ENCODE data around the gene FXYD1. TPM values are rescaled to one million over a fixed set of nuclear protein-coding genes. Genes with fewer than 3 reads are reported as not detected.
A peak's percentile ranks its signal among the peaks of the same experiment; 100 is the strongest.

The FXYD1 gene
- total and polyA plus RNA-seq, 2 experiments from 2014 or later: 1.5 to 26.8 TPM

DNA sequence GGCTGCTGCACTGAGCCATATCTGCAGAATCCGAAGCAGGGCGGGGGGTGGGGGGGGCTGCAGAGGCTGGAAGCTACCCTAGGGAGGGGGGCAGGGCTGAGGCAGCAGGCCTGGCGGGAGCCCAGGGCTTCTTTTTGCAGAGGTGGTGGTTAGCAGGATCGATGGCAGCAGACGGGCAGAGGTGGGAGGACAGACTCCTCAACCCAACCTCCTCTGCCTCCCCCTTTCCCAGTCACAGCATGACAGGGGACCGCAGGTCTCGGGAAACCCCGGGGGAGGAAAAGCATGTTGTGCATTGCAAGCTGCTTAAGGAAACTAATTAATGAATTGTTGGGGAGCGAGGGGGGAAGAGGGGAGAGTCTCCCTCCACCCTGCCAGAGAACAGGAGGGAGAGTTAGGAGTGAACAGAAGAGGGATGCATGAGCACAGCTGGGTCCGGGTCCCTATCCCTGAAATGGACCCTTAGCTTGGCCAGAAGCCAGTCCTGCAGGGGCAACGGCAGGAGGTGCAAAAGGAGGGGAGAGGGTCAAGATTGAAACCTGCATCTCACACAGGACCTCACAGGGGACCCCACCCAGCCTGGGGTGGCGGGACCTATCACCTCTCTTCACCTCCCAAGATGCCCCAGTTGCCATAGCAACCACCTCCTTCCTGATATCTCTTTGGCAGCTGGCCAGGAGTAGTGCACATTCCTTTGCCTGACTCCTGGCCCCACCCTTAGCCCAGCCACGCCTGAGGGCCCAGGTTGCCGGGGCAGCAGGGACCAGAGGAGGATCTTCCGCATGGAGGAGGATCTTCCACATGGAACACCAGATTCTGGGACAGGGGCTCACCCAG, 6.2 kb downstream of the FXYD1 start:
- 0 out of 2 replicates have a peak, but pooled peaks cover 4% of the 10 kb centered on the region for H4K20me1 ChIP-seq (replicated peaks; ENCODE audit: insufficient read depth)
- H3K27ac Mint-ChIP-seq: no peak overlapping the region
- H3K27me3 ChIP-seq (ENCODE audit: insufficient read depth): peaks cover 20% of the 10 kb centered on the region
- ATAC-seq: peak; percentile 15
- no peaks in the 10 kb centered on the region for H3K36me3 ChIP-seq (ENCODE audit: insufficient read depth)
- TF ChIP-seq ZNF114 (CRISPR knock-in tag; IDR thresholded peaks at IDR 0.05): no peak
- no peak for TF ChIP-seq CTCF (conservative IDR thresholded peaks at IDR 0.05; ENCODE audit: low read depth in 2 of 2)
- TF ChIP-seq JUNB (IDR thresholded peaks at IDR 0.05; ENCODE audit: unreplicated experiment): no peak
- no peak for TF ChIP-seq NANOG (IDR thresholded peaks at IDR 0.05; ENCODE audit: borderline replicate concordance)
- no peak for TF ChIP-seq ETS1 (IDR thresholded peaks at IDR 0.05)
- TF ChIP-seq EZH2phosphoT487 (IDR thresholded peaks at IDR 0.05; ENCODE audit: unreplicated experiment): no peak
- no peak for TF ChIP-seq STAT1 (IDR thresholded peaks at IDR 0.05; ENCODE audit: unreplicated experiment)
- TF ChIP-seq EZH2 (IDR thresholded peaks at IDR 0.05; ENCODE audit: low read depth, unreplicated experiment): no peak
- no peak for TF ChIP-seq CREB1 (CRISPR knock-in tag; IDR thresholded peaks at IDR 0.05; ENCODE audit: low read depth)
- no peak for TF ChIP-seq ZNF331 (CRISPR knock-in tag; IDR thresholded peaks at IDR 0.05; ENCODE audit: low read depth)
- TF ChIP-seq POLR2AphosphoS5 (IDR thresholded peaks at IDR 0.05; ENCODE audit: low read depth): no peak
- no peak for TF ChIP-seq REST (IDR thresholded peaks at IDR 0.05; ENCODE audit: unreplicated experiment)
- TF ChIP-seq ZNF462 (CRISPR knock-in tag; IDR thresholded peaks at IDR 0.05): no peak
- H3K4me3 Mint-ChIP-seq: peak overlapping the region; percentile 36; the same call in 2 of the 3 replicates
- peak overlapping the region; percentile 89; the same call in 1 of the 2 replicates for H3K4me3 ChIP-seq
- no peak overlapping the region for H3K27ac ChIP-seq (ENCODE audit: low read depth)
- peaks cover 7% of the 10 kb centered on the region; the same call in 1 of the 2 replicates for H3F3A ChIP-seq (replicated peaks; ENCODE audit: low read depth)
- peak overlapping the region; percentile 90 for H3K4me2 ChIP-seq
- H3K36me3 Mint-ChIP-seq (ENCODE audit: low read depth): 0 out of 3 replicates have a peak, but pooled peaks cover 3% of the 10 kb centered on the region
- no peaks in the 10 kb centered on the region for H3K79me2 ChIP-seq (replicated peaks; ENCODE audit: insufficient read depth)
- H3K4me1 ChIP-seq (ENCODE audit: insufficient read depth): peaks cover 30% of the 10 kb centered on the region
- H3K9me3 Mint-ChIP-seq: no peaks in the 10 kb centered on the region; the same call in 1 of the 3 replicates
- peaks cover 29% of the 10 kb centered on the region for H3K27me3 Mint-ChIP-seq (ENCODE audit: insufficient read depth, low read depth, poor library complexity)
- H3K4me1 Mint-ChIP-seq: peaks cover 36% of the 10 kb centered on the region
- DNase-seq (ENCODE audit: low spot score): peak; percentile 98
- no peak overlapping the region for H2AFZ ChIP-seq
- H3K9me2 ChIP-seq (ENCODE audit: insufficient read depth): no peaks in the 10 kb centered on the region
